Caco-2 (cell line): ENCODE results near the gene UBASH3B. TPM values are rescaled to one million over a fixed set of nuclear protein-coding genes. Genes with fewer than 3 reads are reported as not detected.

Experiments used
- BruUV-seq: library from RNA; stranded (reverse); fragments of 400-500 nt; replicated peaks from 2 replicates; lab custom pipeline; 2021; lab: Mats Ljungman, UMichigan
- CTCF ChIA-PET: fragments of 300-600 bp; sonication (Branson Sonifier 250); formaldehyde crosslinking; loops from one replicate; lab custom pipeline; 2022; ENCODE audit warnings: antibody characterized with exemption; lab: Charles Lee
- POLR2A ChIA-PET: fragments of 300-600 bp; sonication (Branson Sonifier 250); formaldehyde crosslinking; loops from one replicate; lab custom pipeline; 2022; ENCODE audit warnings: antibody characterized with exemption; lab: Charles Lee
- DNase-seq, 2 experiments: peaks; one replicate each; pipeline versions ENCODE4 v3.0.0 to v3.0.0-alpha.2; 2020 to 2022
- H3K27me3 ChIP-seq: replicated peaks from 2 replicates; pipeline ENCODE4 v1.6.0; 2011; ENCODE audit warnings: low read length; ENCODE audit not compliant: control insufficient read depth, insufficient read depth
- H3K36me3 ChIP-seq: 2 replicates; pipeline ENCODE4 v1.5.1; 2011; ENCODE audit warnings: low read length; ENCODE audit not compliant: control insufficient read depth, insufficient read depth
- H3K4me1 ChIP-seq: fragments of 250-450 bp; sonication (Bioruptor Pico); 2 replicates; pipeline ENCODE4 v1.5.1; 2020; ENCODE audit warnings: mild to moderate bottlenecking
- H3K4me3 ChIP-seq: 2 replicates; pipeline ENCODE4 v1.5.1; 2011; ENCODE audit warnings: low read depth, mild to moderate bottlenecking, control low read depth, low read length
- H3K9me3 ChIP-seq: fragments of 250-450 bp; sonication (Bioruptor Pico); 2 replicates; pipeline ENCODE4 v1.5.1; 2020; ENCODE audit warnings: mild to moderate bottlenecking, moderate library complexity
- H3K27ac Mint-ChIP-seq: one replicate; pipeline ENCODE4 v1.8.0; 2022; ENCODE audit warnings: mixed read lengths; ENCODE audit not compliant: unreplicated experiment
- H3K27me3 Mint-ChIP-seq: one replicate; pipeline ENCODE4 v1.8.0; 2022; ENCODE audit warnings: mixed read lengths; ENCODE audit not compliant: insufficient read depth, unreplicated experiment
- H3K36me3 Mint-ChIP-seq: one replicate; pipeline ENCODE4 v1.8.0; 2022; ENCODE audit warnings: mild to moderate bottlenecking, mixed read lengths; ENCODE audit not compliant: insufficient read depth, unreplicated experiment
- H3K4me1 Mint-ChIP-seq: one replicate; pipeline ENCODE4 v1.8.0; 2022; ENCODE audit warnings: low read depth, mixed read lengths; ENCODE audit not compliant: unreplicated experiment
- H3K4me3 Mint-ChIP-seq: one replicate; pipeline ENCODE4 v1.8.0; 2022; ENCODE audit warnings: mild to moderate bottlenecking, moderate library complexity, mixed read lengths; ENCODE audit not compliant: unreplicated experiment
- H3K9me3 Mint-ChIP-seq: one replicate; pipeline ENCODE4 v1.8.0; 2022; ENCODE audit warnings: mixed read lengths; ENCODE audit not compliant: unreplicated experiment
- CTCF ChIP-seq, 2 experiments: fragments of 200-600 bp in 1 of 2; IDR thresholded peaks; 1 replicate in 1 of 2; 2 replicates in 1 of 2; pipeline versions ENCODE4 v1.5.1 to v1.8.0; 2011 to 2022; ENCODE audit warnings: antibody characterized with exemption in 1 of 2, control low read depth in 1 of 2, inconsistent platforms in 1 of 2, low read depth in 1 of 2, low read length in 1 of 2, mild to moderate bottlenecking in 1 of 2, moderate library complexity in 1 of 2; ENCODE audit not compliant: insufficient read depth in 1 of 2, severe bottlenecking in 1 of 2, unreplicated experiment in 1 of 2
- intact Hi-C: fragments of 100-400 bp; cut with micrococcal nuclease; formaldehyde crosslinking; loops from one replicate; pipeline ENCODE4 v1.10.0; 2022; ENCODE audit not compliant: unreplicated experiment
- total RNA-seq: library from RNA; stranded (reverse); gene quantifications from 2 replicates; pipeline ENCODE4 v1.2.3, GENCODE V29; 2022

UBASH3B gene
- total RNA-seq, 1 experiment from 2014 or later, result 21.5 TPM

GRCh38 chr11:122663056-122663740 lies 7.7 kb downstream of the UBASH3B start:
- no peak for DNase-seq
- no peaks in the 10 kb centered on the region for H3K27me3 Mint-ChIP-seq
- H3K36me3 Mint-ChIP-seq, result no peaks in the 10 kb centered on the region
- peaks cover 13% of the 10 kb centered on the region for H3K4me1 Mint-ChIP-seq
- no peaks in the 10 kb centered on the region for H3K9me3 Mint-ChIP-seq
- BruUV-seq, result no TSS peak
- no peak for TF ChIP-seq CTCF (IDR thresholded peaks at IDR 0.05; ENCODE audit: insufficient read depth in 1 of 2, low read depth in 1 of 2, low read length in 1 of 2, severe bottlenecking in 1 of 2, unreplicated experiment in 1 of 2)
- Histone ChIP-seq H3K4me1 (peaks cover 18% of the 10 kb centered on the region), H3K9me3 (no peaks in the 10 kb centered on the region), H3K27me3 (no peaks in the 10 kb centered on the region), H3K4me3 (no peak overlapping the region), H3K36me3 (no peaks in the 10 kb centered on the region)
- no peak overlapping the region for H3K4me3 Mint-ChIP-seq
- no peak overlapping the region for H3K27ac Mint-ChIP-seq
- ChIA-PET CTCF (interaction anchor here (3.1 to 3.2 kb wide), 2 partner anchors 92 to 118 kb away, joined by 11 to 33 read pairs; no protein-coding TSS in a partner anchor), POLR2A (no interaction called here)
- intact Hi-C loops, result no loop called here

GRCh38 chr11:122663764-122664163 lies 8.2 kb downstream of the UBASH3B start:
- Mint-ChIP-seq H3K4me1 (peaks cover 13% of the 10 kb centered on the region), H3K27ac (no peak overlapping the region), H3K36me3 (no peaks in the 10 kb centered on the region), H3K4me3 (no peak overlapping the region), H3K9me3 (peaks cover 1% of the 10 kb centered on the region), H3K27me3 (no peaks in the 10 kb centered on the region)
- ChIA-PET POLR2A (no interaction called here), CTCF (interaction anchor here (3.1 to 3.2 kb wide), 2 partner anchors 91 to 118 kb away, joined by 11 to 33 read pairs; no protein-coding TSS in a partner anchor)
- TF ChIP-seq CTCF (IDR thresholded peaks at IDR 0.05; ENCODE audit: insufficient read depth in 1 of 2, low read depth in 1 of 2, low read length in 1 of 2, severe bottlenecking in 1 of 2, unreplicated experiment in 1 of 2), result no peak
- no TSS peak for BruUV-seq
- Histone ChIP-seq H3K9me3 (0 out of 2 replicates have a peak, but pooled peaks cover under 1% of the 10 kb centered on the region), H3K27me3 (no peaks in the 10 kb centered on the region), H3K4me3 (no peak overlapping the region), H3K36me3 (no peaks in the 10 kb centered on the region), H3K4me1 (peaks cover 18% of the 10 kb centered on the region)
- no peak for DNase-seq
- intact Hi-C loops, result loop anchor here (1.0 kb wide), 2 partner anchors 91 to 118 kb away; no protein-coding TSS in a partner anchor

- H3K9me3 Mint-ChIP-seq, result peaks cover 5% of the 10 kb centered on the region
- intact Hi-C loops, result loop anchor here (1.0 kb wide), 2 partner anchors 90 to 117 kb away; no protein-coding TSS in a partner anchor
- H3K4me1 ChIP-seq, result peaks cover 18% of the 10 kb centered on the region
Measured at GRCh38 chr11:122664188-122664587, 8.7 kb downstream of the UBASH3B start.

More at GRCh38 chr11:122664188-122664587, 8.7 kb downstream of the UBASH3B start:
- ChIA-PET POLR2A (no interaction called here), CTCF (interaction anchor here (1.1 to 3.2 kb wide), 3 partner anchors 91 to 120 kb away, joined by 5 to 33 read pairs (median 11); no protein-coding TSS in a partner anchor)
- no peaks in the 10 kb centered on the region for H3K27me3 Mint-ChIP-seq
- DNase-seq, result no peak
- Histone ChIP-seq H3K27me3 (no peaks in the 10 kb centered on the region), H3K4me3 (no peak overlapping the region), H3K36me3 (no peaks in the 10 kb centered on the region), H3K9me3 (0 out of 2 replicates have a peak, but pooled peaks cover 4% of the 10 kb centered on the region)
- no peaks in the 10 kb centered on the region for H3K36me3 Mint-ChIP-seq
- no peak overlapping the region for H3K27ac Mint-ChIP-seq
- no TSS peak for BruUV-seq
- H3K4me1 Mint-ChIP-seq, result peaks cover 13% of the 10 kb centered on the region
- H3K4me3 Mint-ChIP-seq, result no peak overlapping the region
- no peak for TF ChIP-seq CTCF (IDR thresholded peaks at IDR 0.05; ENCODE audit: insufficient read depth in 1 of 2, low read depth in 1 of 2, low read length in 1 of 2, severe bottlenecking in 1 of 2, unreplicated experiment in 1 of 2)
